HEK293T (cell line): Measurements from ENCODE around the gene ADAD2.

ENCODE experiments used
- FOXA1 ChIP-seq: fragments of 450-650 bp; IDR thresholded peaks from 2 replicates; pipeline ENCODE4 v1.6.1; 2016; ENCODE audit warnings: mild to moderate bottlenecking
- FOXM1 ChIP-seq: fragments of 450-650 bp; IDR thresholded peaks from 2 replicates; pipeline ENCODE4 v1.6.1; 2017; ENCODE audit warnings: mild to moderate bottlenecking, borderline replicate concordance
- LEF1 ChIP-seq: fragments of 450-650 bp; IDR thresholded peaks from 2 replicates; pipeline ENCODE4 v1.6.1; 2017; ENCODE audit warnings: mild to moderate bottlenecking, borderline replicate concordance
- SP1 ChIP-seq: fragments of 450-650 bp; IDR thresholded peaks from 2 replicates; pipeline ENCODE4 v1.6.1; 2017
- TARDBP ChIP-seq: fragments of 450-650 bp; IDR thresholded peaks from 2 replicates; pipeline ENCODE4 v1.6.1; 2016
- ZNF384 ChIP-seq: fragments of 450-650 bp; IDR thresholded peaks from 2 replicates; pipeline ENCODE4 v1.6.1; 2016
- TF ChIP-seq, protein P1 (sequence below): fragments of 450-650 bp; IDR thresholded peaks from 2 replicates; pipeline ENCODE4 v1.6.1; 2016

DNA sequence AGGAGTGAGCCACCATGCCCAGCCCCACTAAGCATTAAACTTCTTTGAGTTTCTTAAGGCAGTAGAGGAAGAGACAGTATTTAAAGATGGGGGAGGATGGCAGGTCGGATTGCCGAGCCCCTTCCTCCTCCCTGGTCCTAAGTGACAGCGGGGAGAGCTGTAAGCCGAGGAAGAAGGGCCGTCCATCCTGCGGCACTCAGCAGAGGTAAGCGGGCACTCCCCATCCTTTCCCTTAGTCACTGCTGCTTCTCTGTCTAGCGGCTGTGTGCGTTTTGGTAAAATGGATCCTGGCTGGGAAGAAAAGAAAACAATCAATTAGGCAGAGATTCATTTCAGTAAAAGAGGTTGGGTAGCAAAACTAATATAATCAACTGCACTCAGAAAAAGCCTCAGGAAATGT, 31.9 kb upstream of the ADAD2 start:
- TF ChIP-seq, protein P1, sequence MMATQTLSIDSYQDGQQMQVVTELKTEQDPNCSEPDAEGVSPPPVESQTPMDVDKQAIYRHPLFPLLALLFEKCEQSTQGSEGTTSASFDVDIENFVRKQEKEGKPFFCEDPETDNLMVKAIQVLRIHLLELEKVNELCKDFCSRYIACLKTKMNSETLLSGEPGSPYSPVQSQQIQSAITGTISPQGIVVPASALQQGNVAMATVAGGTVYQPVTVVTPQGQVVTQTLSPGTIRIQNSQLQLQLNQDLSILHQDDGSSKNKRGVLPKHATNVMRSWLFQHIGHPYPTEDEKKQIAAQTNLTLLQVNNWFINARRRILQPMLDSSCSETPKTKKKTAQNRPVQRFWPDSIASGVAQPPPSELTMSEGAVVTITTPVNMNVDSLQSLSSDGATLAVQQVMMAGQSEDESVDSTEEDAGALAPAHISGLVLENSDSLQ = no peak
- TF ChIP-seq FOXA1 (no peak), TARDBP (no peak), ZNF384 (no peak), LEF1 (no peak), SP1 (no peak), FOXM1 (no peak)
